ENCODE data around the gene IFNL2. TPM values are rescaled to one million over a fixed set of nuclear protein-coding genes. Genes with fewer than 3 reads are reported as not detected.
A peak's percentile ranks its signal among the peaks of the same experiment; 100 is the strongest.
"Not testable (repeated sequence)": the region's sequence is repeated elsewhere in the genome, so short reads cannot be mapped to it uniquely, and the experiment has no call there.

The IFNL2 gene
- total RNA-seq, 1 donor from 2014 or later = not detected

- H3F3A ChIP-seq (ENCODE audit: low read depth); DNase-seq (ENCODE audit: low spot score); H3K27ac Mint-ChIP-seq; H3K4me1 Mint-ChIP-seq; H3K36me3 Mint-ChIP-seq; H4K20me1 ChIP-seq (ENCODE audit: low read depth); H3K4me2 ChIP-seq; H3K9ac ChIP-seq; H3K9me3 Mint-ChIP-seq; H3K4me3 ChIP-seq; H3K79me2 ChIP-seq (ENCODE audit: low read depth); H3K9me3 ChIP-seq (ENCODE audit: low read depth); H3K27ac ChIP-seq; H3K4me1 ChIP-seq; H2AFZ ChIP-seq (replicated peaks); H3K36me3 ChIP-seq; H3K4me3 Mint-ChIP-seq: not testable (repeated sequence)
- H3K27me3 Mint-ChIP-seq (ENCODE audit: insufficient read depth, low read depth) = peaks cover 27% of the 10 kb centered on the region
- H3K27me3 ChIP-seq = peaks cover 63% of the 10 kb centered on the region
Measured at GRCh38 chr19:39244410-39245100, 23.6 kb upstream of the IFNL2 start, which contains the start of gene IFNL3. IFNL3 (minus strand) TSS chr19:39245006; CDS start chr19:39244967, 39 bp downstream.

GRCh38 chr19:39245166-39245565, 23.0 kb upstream of the IFNL2 start:
- peaks cover 27% of the 10 kb centered on the region for H3K27me3 Mint-ChIP-seq (ENCODE audit: insufficient read depth, low read depth)

GRCh38 chr19:39246951-39247669, 21.1 kb upstream of the IFNL2 start:
- Histone ChIP-seq H3K9me3 (ENCODE audit: low read depth) (no peaks in the 10 kb centered on the region), H3K4me1 (no peaks in the 10 kb centered on the region), H3K36me3 (no peaks in the 10 kb centered on the region), H3K9ac (no peak overlapping the region), H3F3A (ENCODE audit: low read depth) (no peaks in the 10 kb centered on the region), H3K4me2 (peak overlapping the region; percentile 62), H3K79me2 (ENCODE audit: low read depth) (no peaks in the 10 kb centered on the region), H3K27me3 (peaks cover 71% of the 10 kb centered on the region), H4K20me1 (ENCODE audit: low read depth) (no peaks in the 10 kb centered on the region), H3K4me3 (peak overlapping the region; percentile 27), H2AFZ (replicated peaks) (peak overlapping the region; percentile 89), H3K27ac (no peak overlapping the region)
- peak; percentile 59 for DNase-seq (ENCODE audit: low spot score)
- H3K27ac Mint-ChIP-seq = no peak overlapping the region
- peak overlapping the region; percentile 75 for H3K4me3 Mint-ChIP-seq
- TF ChIP-seq EZH2phosphoT487 (IDR thresholded peaks at IDR 0.05) = no peak
- TF ChIP-seq CTCF (IDR thresholded peaks at IDR 0.05) = no peak
- no peak for TF ChIP-seq EZH2 (IDR thresholded peaks at IDR 0.05)
- peaks cover 7% of the 10 kb centered on the region for H3K4me1 Mint-ChIP-seq
- H3K9me3 Mint-ChIP-seq = no peaks in the 10 kb centered on the region
- H3K36me3 Mint-ChIP-seq = no peaks in the 10 kb centered on the region
- H3K27me3 Mint-ChIP-seq (ENCODE audit: insufficient read depth, low read depth) = peaks cover 31% of the 10 kb centered on the region

More at GRCh38 chr19:39245166-39245565, 23.0 kb upstream of the IFNL2 start:
- H3K4me3 Mint-ChIP-seq; H4K20me1 ChIP-seq (ENCODE audit: low read depth); DNase-seq (ENCODE audit: low spot score); H3K27ac Mint-ChIP-seq; H3K79me2 ChIP-seq (ENCODE audit: low read depth); H3K27ac ChIP-seq; H2AFZ ChIP-seq (replicated peaks); H3K9ac ChIP-seq; H3K9me3 ChIP-seq (ENCODE audit: low read depth); H3K4me1 Mint-ChIP-seq; H3K36me3 Mint-ChIP-seq; H3K4me2 ChIP-seq; H3K9me3 Mint-ChIP-seq; H3K4me1 ChIP-seq; H3F3A ChIP-seq (ENCODE audit: low read depth); H3K36me3 ChIP-seq; H3K4me3 ChIP-seq: not testable (repeated sequence)
- peaks cover 66% of the 10 kb centered on the region for H3K27me3 ChIP-seq

- peak overlapping the region; percentile 89 for H2AFZ ChIP-seq (replicated peaks)
- H3K36me3 Mint-ChIP-seq = no peaks in the 10 kb centered on the region
- no peaks in the 10 kb centered on the region for H3K9me3 Mint-ChIP-seq
Measured at GRCh38 chr19:39247701-39248664, 20.2 kb upstream of the IFNL2 start.

More at GRCh38 chr19:39247701-39248664, 20.2 kb upstream of the IFNL2 start:
- H3K4me3 Mint-ChIP-seq = no peak overlapping the region
- H4K20me1 ChIP-seq (ENCODE audit: low read depth) = no peaks in the 10 kb centered on the region
- peak; percentile 67 for DNase-seq (ENCODE audit: low spot score)
- H3K36me3 ChIP-seq = no peaks in the 10 kb centered on the region
- H3K4me1 ChIP-seq = no peaks in the 10 kb centered on the region
- H3K27me3 Mint-ChIP-seq (ENCODE audit: insufficient read depth, low read depth) = peaks cover 32% of the 10 kb centered on the region
- peak overlapping the region; percentile 27 for H3K4me3 ChIP-seq
- H3F3A ChIP-seq (ENCODE audit: low read depth) = no peaks in the 10 kb centered on the region
- H3K9me3 ChIP-seq (ENCODE audit: low read depth) = no peaks in the 10 kb centered on the region
- no peak overlapping the region for H3K27ac ChIP-seq
- H3K4me1 Mint-ChIP-seq = peaks cover 7% of the 10 kb centered on the region
- no peak overlapping the region for H3K27ac Mint-ChIP-seq
- H3K4me2 ChIP-seq = peak overlapping the region; percentile 62
- H3K27me3 ChIP-seq = peaks cover 78% of the 10 kb centered on the region
- TF ChIP-seq EZH2phosphoT487 (IDR thresholded peaks at IDR 0.05) (peak; percentile 97), EZH2 (IDR thresholded peaks at IDR 0.05) (peak; percentile 85), CTCF (IDR thresholded peaks at IDR 0.05) (no peak)
- H3K79me2 ChIP-seq (ENCODE audit: low read depth) = no peaks in the 10 kb centered on the region
- no peak overlapping the region for H3K9ac ChIP-seq
